ENCODE measurements around the gene TMEM259. TPM values are rescaled to one million over a fixed set of nuclear protein-coding genes. Genes with fewer than 3 reads are reported as not detected.

The TMEM259 gene
- total and polyA plus RNA-seq, 7 donors = 67.1 to 133 (median 88.8) TPM

- intact Hi-C loops (cut with DNase I) = no loop called here
- peak in 2 of 4 donors; percentile 6 to 8 for ATAC-seq
- Histone ChIP-seq H3K27me3 (ENCODE audit: insufficient read depth in 3 of 3, low read length in 2 of 3) (peaks cover 0 to 2% (median 0%) of the 10 kb centered on the region in 3 donors), H3K36me3 (ENCODE audit: insufficient read depth in 1 of 2, low read depth in 1 of 2) (peaks cover 13 to 49% of the 10 kb centered on the region in 2 donors), H3K9me3 (no peaks in the 10 kb centered on the region), H3K4me3 (no peak overlapping the region), H3K4me1 (no peaks in the 10 kb centered on the region), H3K27ac (no peak overlapping the region)
- TF ChIP-seq CTCF (IDR thresholded peaks at IDR 0.05) = no peak
- DNase-seq = peak in 1 of 2 donors; percentile 49
- WGBS, 3 donors = 90 to 93% (median 93%) methylated on average over 45 of the region's 45 CpGs
Observed at GRCh38 chr19:1008268-1009040, 12.5 kb downstream of the TMEM259 start.

GRCh38 chr19:1007399-1008251 is 13.3 kb downstream of the TMEM259 start:
- peaks cover 0 to 9% (median 0%) of the 10 kb centered on the region in 3 donors for H3K27me3 ChIP-seq (ENCODE audit: insufficient read depth in 3 of 3, low read length in 2 of 3)
- no peaks in the 10 kb centered on the region for H3K4me1 ChIP-seq
- DNase-seq = no peak
- H3K27ac ChIP-seq = no peak overlapping the region
- ATAC-seq = no peak
- WGBS, 3 donors = 89 to 91% (median 90%) methylated on average over 64 to 73 of the region's 73 CpGs
- no peaks in the 10 kb centered on the region for H3K9me3 ChIP-seq
- H3K4me3 ChIP-seq = no peak overlapping the region
- peaks cover 13 to 41% of the 10 kb centered on the region in 2 donors for H3K36me3 ChIP-seq (ENCODE audit: insufficient read depth in 1 of 2, low read depth in 1 of 2)
- intact Hi-C loops (cut with DNase I) = no loop called here
- TF ChIP-seq CTCF (IDR thresholded peaks at IDR 0.05) = no peak

- Histone ChIP-seq H3K27me3 (ENCODE audit: insufficient read depth in 3 of 3, low read length in 2 of 3) (peaks cover 0 to 13% (median 5%) of the 10 kb centered on the region in 3 donors), H3K36me3 (ENCODE audit: insufficient read depth in 1 of 2, low read depth in 1 of 2) (peaks cover 11 to 33% of the 10 kb centered on the region in 2 donors), H3K27ac (no peak overlapping the region), H3K4me1 (no peaks in the 10 kb centered on the region), H3K9me3 (no peaks in the 10 kb centered on the region), H3K4me3 (no peak overlapping the region)
- TF ChIP-seq CTCF (IDR thresholded peaks at IDR 0.05) = no peak
- ATAC-seq = no peak
- WGBS, 3 donors = 74 to 79% (median 74%) methylated on average over 25 to 27 of the region's 27 CpGs
- intact Hi-C loops (cut with DNase I) = no loop called here
- DNase-seq = no peak
Observed at GRCh38 chr19:1006711-1007398, 14.1 kb downstream of the TMEM259 start.

- no peak for TF ChIP-seq CTCF (IDR thresholded peaks at IDR 0.05)
- no peak for DNase-seq
- intact Hi-C loops (cut with DNase I) = no loop called here
- no peak overlapping the region for H3K27ac ChIP-seq
- H3K36me3 ChIP-seq (ENCODE audit: insufficient read depth in 1 of 2, low read depth in 1 of 2) = peaks cover 3 to 15% of the 10 kb centered on the region in 2 donors
- ATAC-seq = no peak
- no peaks in the 10 kb centered on the region for H3K4me1 ChIP-seq
- H3K4me3 ChIP-seq = no peak overlapping the region
- H3K27me3 ChIP-seq (ENCODE audit: insufficient read depth in 3 of 3, low read length in 2 of 3) = peaks cover 0 to 31% (median 19%) of the 10 kb centered on the region in 3 donors
- WGBS, 3 donors = 81 to 85% (median 82%) methylated on average over 70 of the region's 70 CpGs
- no peaks in the 10 kb centered on the region for H3K9me3 ChIP-seq
Observed at GRCh38 chr19:1004803-1005664, 15.9 kb downstream of the TMEM259 start.
